Measurements from ENCODE around the gene ATP11A. TPM values are rescaled to one million over a fixed set of nuclear protein-coding genes. Genes with fewer than 3 reads are reported as not detected.
A peak's percentile ranks its signal among the peaks of the same experiment; 100 is the strongest.

The ATP11A gene
- total and polyA plus RNA-seq, 7 donors: 3.9 to 48.6 (median 26.4) TPM

- peaks cover 0 to 57% (median 7%) of the 10 kb centered on the region in 3 donors for H3K27me3 ChIP-seq (ENCODE audit: insufficient read depth in 3 of 3, low read length in 2 of 3)
- 72 to 74% (median 72%) methylated on average over 40 of the region's 40 CpGs for WGBS, 3 donors
- intact Hi-C loops (cut with DNase I): no loop called here
Measured at GRCh38 chr13:112891477-112892401, 201.9 kb downstream of the ATP11A start.

GRCh38 chr13:112892426-112893206 is 202.8 kb downstream of the ATP11A start:
- ATAC-seq: no peak
- peaks cover 7% of the 10 kb centered on the region for H3K4me1 ChIP-seq
- no peaks in the 10 kb centered on the region for H3K36me3 ChIP-seq (ENCODE audit: insufficient read depth in 1 of 2, low read depth in 1 of 2)
- no peak overlapping the region for H3K27ac ChIP-seq
- DNase-seq: peak in 1 of 2 donors; percentile 28
- TF ChIP-seq, protein P1, sequence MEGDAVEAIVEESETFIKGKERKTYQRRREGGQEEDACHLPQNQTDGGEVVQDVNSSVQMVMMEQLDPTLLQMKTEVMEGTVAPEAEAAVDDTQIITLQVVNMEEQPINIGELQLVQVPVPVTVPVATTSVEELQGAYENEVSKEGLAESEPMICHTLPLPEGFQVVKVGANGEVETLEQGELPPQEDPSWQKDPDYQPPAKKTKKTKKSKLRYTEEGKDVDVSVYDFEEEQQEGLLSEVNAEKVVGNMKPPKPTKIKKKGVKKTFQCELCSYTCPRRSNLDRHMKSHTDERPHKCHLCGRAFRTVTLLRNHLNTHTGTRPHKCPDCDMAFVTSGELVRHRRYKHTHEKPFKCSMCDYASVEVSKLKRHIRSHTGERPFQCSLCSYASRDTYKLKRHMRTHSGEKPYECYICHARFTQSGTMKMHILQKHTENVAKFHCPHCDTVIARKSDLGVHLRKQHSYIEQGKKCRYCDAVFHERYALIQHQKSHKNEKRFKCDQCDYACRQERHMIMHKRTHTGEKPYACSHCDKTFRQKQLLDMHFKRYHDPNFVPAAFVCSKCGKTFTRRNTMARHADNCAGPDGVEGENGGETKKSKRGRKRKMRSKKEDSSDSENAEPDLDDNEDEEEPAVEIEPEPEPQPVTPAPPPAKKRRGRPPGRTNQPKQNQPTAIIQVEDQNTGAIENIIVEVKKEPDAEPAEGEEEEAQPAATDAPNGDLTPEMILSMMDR (IDR thresholded peaks at IDR 0.05): no peak
- WGBS, 3 donors: 44 to 47% (median 46%) methylated on average over 22 of the region's 22 CpGs
- intact Hi-C loops (cut with DNase I): no loop called here
- H3K9me3 ChIP-seq: no peaks in the 10 kb centered on the region
- H3K4me3 ChIP-seq: no peak overlapping the region
- peaks cover 0 to 63% (median 7%) of the 10 kb centered on the region in 3 donors for H3K27me3 ChIP-seq (ENCODE audit: insufficient read depth in 3 of 3, low read length in 2 of 3)

More at GRCh38 chr13:112891477-112892401, 201.9 kb downstream of the ATP11A start:
- DNase-seq (peak in 1 of 2 donors; percentile 35), ATAC-seq (no peak)
- Histone ChIP-seq H3K4me3 (no peak overlapping the region), H3K9me3 (no peaks in the 10 kb centered on the region), H3K4me1 (peaks cover 7% of the 10 kb centered on the region), H3K36me3 (ENCODE audit: insufficient read depth in 1 of 2, low read depth in 1 of 2) (no peaks in the 10 kb centered on the region), H3K27ac (no peak overlapping the region)
- TF ChIP-seq, protein P1 (IDR thresholded peaks at IDR 0.05): no peak

DNA sequence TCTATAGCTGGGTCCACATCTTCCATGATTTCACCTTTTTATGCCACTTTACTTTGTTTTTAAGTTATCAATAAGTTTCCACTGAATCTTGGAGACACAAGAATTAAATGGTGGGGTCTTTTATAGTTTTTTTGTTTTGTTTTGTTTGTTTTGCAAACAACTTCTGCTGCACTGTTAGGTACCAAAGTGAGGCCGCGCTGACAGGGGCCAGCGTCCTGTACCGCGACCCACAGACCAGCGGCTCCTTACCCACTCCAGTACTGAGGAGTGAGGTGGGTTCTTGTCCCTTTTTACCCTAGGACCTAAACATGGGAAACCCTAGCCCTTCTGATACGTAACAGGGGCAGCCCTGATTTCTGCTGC is 203.3 kb downstream of the ATP11A start:
- DNase-seq: peak in 1 of 2 donors; percentile 30
- Histone ChIP-seq H3K4me3 (no peak overlapping the region), H3K4me1 (peaks cover 7% of the 10 kb centered on the region), H3K9me3 (no peaks in the 10 kb centered on the region), H3K27ac (no peak overlapping the region), H3K36me3 (ENCODE audit: insufficient read depth in 1 of 2, low read depth in 1 of 2) (no peaks in the 10 kb centered on the region), H3K27me3 (ENCODE audit: insufficient read depth in 3 of 3, low read length in 2 of 3) (peaks cover 0 to 65% (median 7%) of the 10 kb centered on the region in 3 donors)
- intact Hi-C loops (cut with DNase I): no loop called here
- WGBS, 3 donors: 75 to 83% (median 77%) methylated on average over 7 of the region's 7 CpGs
- no peak for ATAC-seq
- TF ChIP-seq, protein P1 (IDR thresholded peaks at IDR 0.05): no peak

- WGBS, 3 donors: 3 to 21% (median 8%) methylated on average over 10 to 36 of the region's 51 CpGs
- peaks cover 7% of the 10 kb centered on the region for H3K4me1 ChIP-seq
- peaks cover 0 to 71% (median 7%) of the 10 kb centered on the region in 3 donors for H3K27me3 ChIP-seq (ENCODE audit: insufficient read depth in 3 of 3, low read length in 2 of 3)
- no peaks in the 10 kb centered on the region for H3K36me3 ChIP-seq (ENCODE audit: insufficient read depth in 1 of 2, low read depth in 1 of 2)
- DNase-seq (peak in 1 of 2 donors; percentile 55), ATAC-seq (peak in 1 of 4 donors; percentile 38)
- H3K4me3 ChIP-seq: peak overlapping the region; percentile 57
- no peak overlapping the region for H3K27ac ChIP-seq
- TF ChIP-seq, protein P1 (IDR thresholded peaks at IDR 0.05): no peak
- no peaks in the 10 kb centered on the region for H3K9me3 ChIP-seq
- intact Hi-C loops (cut with DNase I): no loop called here
Measured at GRCh38 chr13:112893570-112894422, 204.0 kb downstream of the ATP11A start.

Data from psoas muscle (tissue), 8 donors.